HEK293 (cell line): ENCODE results near the gene ELAC1.

ENCODE experiments used
- CTCF ChIA-PET: fragments of 350-600 bp; formaldehyde crosslinking; extraction: SDS; loops from one replicate; lab custom pipeline; 2021; ENCODE audit warnings: antibody characterized with exemption; lab: Yijun Ruan, JAX
- POLR2A ChIA-PET: fragments of 300-600 bp; formaldehyde crosslinking; extraction: SDS; loops from one replicate; lab custom pipeline; 2020; ENCODE audit warnings: antibody characterized with exemption, inconsistent platforms; lab: Yijun Ruan, JAX
- H3K27ac ChIP-seq: fragments of 200-500 bp; sonication (Bioruptor generic); 2 replicates; pipeline ENCODE4 v1.5.1; 2014; ENCODE audit warnings: low read depth, low read length, control low read depth, inconsistent platforms; ENCODE audit errors: extremely low read depth
- H3K36me3 ChIP-seq, 2 experiments: fragments of 200-500 bp in 1 of 2; sonication (Bioruptor generic) in 1 of 2; 1 replicate in 1 of 2; 2 replicates in 1 of 2; pipeline ENCODE4 v1.5.1; 2014 to 2017; ENCODE audit warnings: inconsistent platforms in 2 of 2, low read length in 2 of 2; ENCODE audit not compliant: control insufficient read depth in 2 of 2, insufficient read depth in 1 of 2
- H3K4me1 ChIP-seq: fragments of 200-500 bp; sonication (Bioruptor generic); 2 replicates; pipeline ENCODE4 v1.5.1; 2014; ENCODE audit warnings: mild to moderate bottlenecking, low read length, inconsistent platforms; ENCODE audit not compliant: control insufficient read depth, insufficient read depth
- H3K4me3 ChIP-seq: 2 replicates; pipeline ENCODE4 v1.5.1; 2011; ENCODE audit warnings: low read depth, mild to moderate bottlenecking, control low read depth, low read length, moderate library complexity
- H3K9me3 ChIP-seq: fragments of 200-500 bp; sonication (Bioruptor generic); 2 replicates; pipeline ENCODE4 v1.5.1; 2014; ENCODE audit warnings: low read depth, low read length, inconsistent platforms; ENCODE audit not compliant: control insufficient read depth, insufficient read depth
- GFI1B ChIP-seq: fragments of 450-650 bp; formaldehyde crosslinking; IDR thresholded peaks from 2 replicates; pipeline ENCODE4 v1.5.1; 2016; ENCODE audit warnings: missing biosample characterization, missing genetic modification characterization
- GLI4 ChIP-seq: fragments of 450-650 bp; formaldehyde crosslinking; IDR thresholded peaks from 2 replicates; pipeline ENCODE4 v1.5.1; 2016; ENCODE audit warnings: missing biosample characterization, missing genetic modification characterization
- GLIS1 ChIP-seq: fragments of 450-650 bp; formaldehyde crosslinking; IDR thresholded peaks from 2 replicates; pipeline ENCODE4 v1.5.1; 2016; ENCODE audit warnings: missing biosample characterization, missing genetic modification characterization
- IKZF3 ChIP-seq: fragments of 450-650 bp; IDR thresholded peaks from 2 replicates; pipeline ENCODE4 v1.5.0; 2018; ENCODE audit warnings: missing biosample characterization, mild to moderate bottlenecking, missing genetic modification characterization, moderate library complexity
- SCRT1 ChIP-seq: fragments of 450-650 bp; formaldehyde crosslinking; IDR thresholded peaks from 2 replicates; pipeline ENCODE4 v1.5.1; 2016; ENCODE audit warnings: missing biosample characterization, missing genetic modification characterization, borderline replicate concordance
- SCRT2 ChIP-seq: fragments of 450-650 bp; formaldehyde crosslinking; IDR thresholded peaks from 2 replicates; pipeline ENCODE4 v1.5.1; 2016; ENCODE audit warnings: missing biosample characterization, missing genetic modification characterization
- SP2 ChIP-seq: fragments of 450-650 bp; formaldehyde crosslinking; IDR thresholded peaks from 2 replicates; pipeline ENCODE4 v1.5.1; 2016; ENCODE audit warnings: missing biosample characterization, missing genetic modification characterization
- ZBTB17 ChIP-seq: fragments of 450-650 bp; formaldehyde crosslinking; IDR thresholded peaks from 2 replicates; pipeline ENCODE4 v1.5.1; 2016; ENCODE audit warnings: missing biosample characterization, missing genetic modification characterization
- ZBTB7A ChIP-seq: fragments of 450-650 bp; formaldehyde crosslinking; IDR thresholded peaks from 2 replicates; pipeline ENCODE4 v1.5.1; 2016; ENCODE audit warnings: low read depth, missing biosample characterization, missing genetic modification characterization
- ZNF132 ChIP-seq: fragments of 450-650 bp; formaldehyde crosslinking; IDR thresholded peaks from 2 replicates; pipeline ENCODE4 v1.5.1; 2017; ENCODE audit warnings: missing biosample characterization, missing genetic modification characterization, borderline replicate concordance
- ZNF133 ChIP-seq: fragments of 450-650 bp; formaldehyde crosslinking; IDR thresholded peaks from 2 replicates; pipeline ENCODE4 v1.5.1; 2016; ENCODE audit warnings: missing biosample characterization, missing genetic modification characterization
- ZNF184 ChIP-seq: fragments of 450-650 bp; IDR thresholded peaks from 2 replicates; pipeline ENCODE4 v1.5.1; 2018; ENCODE audit warnings: missing biosample characterization, mild to moderate bottlenecking, missing genetic modification characterization
- ZNF211 ChIP-seq: fragments of 450-650 bp; formaldehyde crosslinking; IDR thresholded peaks from 2 replicates; pipeline ENCODE4 v1.5.1; 2016; ENCODE audit warnings: low read depth, missing biosample characterization, missing genetic modification characterization
- ZNF223 ChIP-seq: fragments of 450-650 bp; formaldehyde crosslinking; IDR thresholded peaks from 2 replicates; pipeline ENCODE4 v1.5.1; 2016; ENCODE audit warnings: missing biosample characterization, missing genetic modification characterization
- ZNF544 ChIP-seq: fragments of 450-650 bp; formaldehyde crosslinking; IDR thresholded peaks from 2 replicates; pipeline ENCODE4 v1.5.0; 2017; ENCODE audit warnings: missing biosample characterization, missing genetic modification characterization
- ZNF558 ChIP-seq: fragments of 450-650 bp; formaldehyde crosslinking; IDR thresholded peaks from 2 replicates; pipeline ENCODE4 v1.5.1; 2016; ENCODE audit warnings: missing biosample characterization, missing genetic modification characterization
- ZNF596 ChIP-seq: fragments of 450-650 bp; IDR thresholded peaks from 2 replicates; pipeline ENCODE4 v1.5.0; 2018; ENCODE audit warnings: missing biosample characterization, mild to moderate bottlenecking, missing genetic modification characterization, moderate library complexity
- ZNF626 ChIP-seq: fragments of 450-650 bp; sonication (Bioruptor Pico); formaldehyde crosslinking; IDR thresholded peaks from 2 replicates; pipeline ENCODE4 v1.5.1; 2018; ENCODE audit warnings: missing biosample characterization, missing genetic modification characterization, inconsistent platforms
- ZNF830 ChIP-seq: fragments of 450-650 bp; IDR thresholded peaks from 2 replicates; pipeline ENCODE4 v1.5.0; 2018; ENCODE audit warnings: missing biosample characterization, missing genetic modification characterization, low read depth, mild to moderate bottlenecking, moderate library complexity
- TF ChIP-seq, protein P1 (sequence below): fragments of 450-650 bp; formaldehyde crosslinking; IDR thresholded peaks from 2 replicates; pipeline ENCODE4 v1.5.1; 2016; ENCODE audit warnings: missing biosample characterization, missing genetic modification characterization
- TF ChIP-seq, protein P2 (sequence below): fragments of 450-650 bp; formaldehyde crosslinking; IDR thresholded peaks from 2 replicates; pipeline ENCODE4 v1.5.1; 2016; ENCODE audit warnings: missing biosample characterization, missing genetic modification characterization
- TF ChIP-seq, protein P3 (sequence below): fragments of 450-650 bp; formaldehyde crosslinking; IDR thresholded peaks from 2 replicates; pipeline ENCODE4 v1.5.1; 2016; ENCODE audit warnings: missing biosample characterization, missing genetic modification characterization
- TF ChIP-seq, protein P4 (sequence below): fragments of 450-650 bp; formaldehyde crosslinking; IDR thresholded peaks from 2 replicates; pipeline ENCODE4 v1.5.1; 2016; ENCODE audit warnings: missing biosample characterization, missing genetic modification characterization

ELAC1 gene

DNA sequence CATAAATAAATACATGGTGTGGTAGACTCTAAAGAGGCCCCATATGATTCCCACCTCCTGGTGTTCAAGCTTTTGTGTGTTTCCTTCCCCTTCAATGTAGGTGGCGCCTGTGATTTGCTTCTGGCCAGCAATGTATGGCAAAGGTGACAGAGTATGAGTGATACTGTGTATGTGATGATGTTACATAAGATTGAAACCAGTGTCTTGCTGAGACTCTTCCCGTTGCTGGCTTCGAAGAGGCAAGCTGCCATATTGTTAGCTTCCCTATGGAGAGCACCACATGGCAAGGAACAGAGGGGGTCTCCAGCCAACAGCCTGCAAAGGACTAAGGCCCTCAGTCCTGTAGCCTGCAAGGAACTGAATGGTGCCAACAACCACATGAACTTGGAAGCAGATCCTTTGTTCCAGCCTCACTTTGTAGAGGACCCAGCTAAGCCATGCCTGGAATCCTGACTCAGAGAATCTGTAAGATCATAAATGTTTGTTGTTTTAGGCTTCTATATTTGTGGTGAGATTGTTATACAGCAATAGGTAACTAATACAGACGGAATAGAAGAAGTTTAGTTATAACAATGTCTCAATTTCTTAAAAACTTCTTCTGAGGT, 60.5 kb downstream of the ELAC1 start (continued):
- TF ChIP-seq, protein P1, sequence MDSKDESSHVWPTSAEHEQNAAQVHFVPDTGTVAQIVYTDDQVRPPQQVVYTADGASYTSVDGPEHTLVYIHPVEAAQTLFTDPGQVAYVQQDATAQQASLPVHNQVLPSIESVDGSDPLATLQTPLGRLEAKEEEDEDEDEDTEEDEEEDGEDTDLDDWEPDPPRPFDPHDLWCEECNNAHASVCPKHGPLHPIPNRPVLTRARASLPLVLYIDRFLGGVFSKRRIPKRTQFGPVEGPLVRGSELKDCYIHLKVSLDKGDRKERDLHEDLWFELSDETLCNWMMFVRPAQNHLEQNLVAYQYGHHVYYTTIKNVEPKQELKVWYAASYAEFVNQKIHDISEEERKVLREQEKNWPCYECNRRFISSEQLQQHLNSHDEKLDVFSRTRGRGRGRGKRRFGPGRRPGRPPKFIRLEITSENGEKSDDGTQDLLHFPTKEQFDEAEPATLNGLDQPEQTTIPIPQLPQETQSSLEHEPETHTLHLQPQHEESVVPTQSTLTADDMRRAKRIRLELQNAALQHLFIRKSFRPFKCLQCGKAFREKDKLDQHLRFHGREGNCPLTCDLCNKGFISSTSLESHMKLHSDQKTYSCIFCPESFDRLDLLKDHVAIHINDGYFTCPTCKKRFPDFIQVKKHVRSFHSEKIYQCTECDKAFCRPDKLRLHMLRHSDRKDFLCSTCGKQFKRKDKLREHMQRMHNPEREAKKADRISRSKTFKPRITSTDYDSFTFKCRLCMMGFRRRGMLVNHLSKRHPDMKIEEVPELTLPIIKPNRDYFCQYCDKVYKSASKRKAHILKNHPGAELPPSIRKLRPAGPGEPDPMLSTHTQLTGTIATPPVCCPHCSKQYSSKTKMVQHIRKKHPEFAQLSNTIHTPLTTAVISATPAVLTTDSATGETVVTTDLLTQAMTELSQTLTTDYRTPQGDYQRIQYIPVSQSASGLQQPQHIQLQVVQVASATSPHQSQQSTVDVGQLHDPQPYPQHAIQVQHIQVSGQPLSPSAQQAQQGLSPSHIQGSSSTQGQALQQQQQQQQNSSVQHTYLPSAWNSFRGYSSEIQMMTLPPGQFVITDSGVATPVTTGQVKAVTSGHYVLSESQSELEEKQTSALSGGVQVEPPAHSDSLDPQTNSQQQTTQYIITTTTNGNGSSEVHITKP, result 0 out of 2 replicates have a peak, but pooled peaks have one; percentile 44
- TF ChIP-seq ZNF830 (tag by site-specific recombination), result no peak
- no peak for TF ChIP-seq SP2 (tag by site-specific recombination)

DNA sequence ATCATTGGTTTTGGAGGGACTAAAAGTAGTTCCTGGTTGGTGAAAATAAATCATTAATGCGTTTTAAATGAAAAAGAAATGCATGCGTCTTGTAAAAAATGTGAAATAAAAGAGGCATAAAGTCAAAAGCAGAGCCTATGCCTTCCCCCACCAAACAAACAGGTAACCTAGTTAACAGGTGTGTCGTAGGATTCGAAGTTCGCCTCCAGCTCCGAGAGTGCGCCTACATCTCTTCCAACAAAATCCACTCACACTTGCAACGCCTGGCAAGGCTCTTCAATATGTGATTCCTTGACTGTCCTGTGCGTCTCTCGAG, 61.5 kb downstream of the ELAC1 start:
- ChIA-PET POLR2A (interaction anchor here (0.7 to 4.2 kb wide), 11 partner anchors 12 to 209 kb away, joined by 3 to 60 read pairs (median 4); partner anchors contain the start of genes ELAC1 and ME2), CTCF (interaction anchor here (0.9 to 2.1 kb wide), 2 partner anchors 22 to 82 kb away, joined by 4 to 13 read pairs; no protein-coding TSS in a partner anchor)
- TF ChIP-seq, protein P2, sequence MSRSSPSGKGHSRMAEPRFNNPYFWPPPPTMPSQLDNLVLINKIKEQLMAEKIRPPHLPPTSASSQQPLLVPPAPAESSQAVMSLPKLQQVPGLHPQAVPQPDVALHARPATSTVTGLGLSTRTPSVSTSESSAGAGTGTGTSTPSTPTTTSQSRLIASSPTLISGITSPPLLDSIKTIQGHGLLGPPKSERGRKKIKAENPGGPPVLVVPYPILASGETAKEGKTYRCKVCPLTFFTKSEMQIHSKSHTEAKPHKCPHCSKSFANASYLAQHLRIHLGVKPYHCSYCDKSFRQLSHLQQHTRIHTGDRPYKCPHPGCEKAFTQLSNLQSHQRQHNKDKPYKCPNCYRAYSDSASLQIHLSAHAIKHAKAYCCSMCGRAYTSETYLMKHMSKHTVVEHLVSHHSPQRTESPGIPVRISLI (tag by site-specific recombination), result no peak
- TF ChIP-seq ZNF223 (tag by site-specific recombination), result no peak
- peak; percentile 56; the same call in 1 of the 2 replicates for TF ChIP-seq SCRT1 (tag by site-specific recombination)
- peak; percentile 76 for TF ChIP-seq SCRT2 (tag by site-specific recombination)
- Histone ChIP-seq H3K9me3 (no peaks in the 10 kb centered on the region), H3K4me1 (peaks cover 23% of the 10 kb centered on the region), H3K36me3 (peaks cover 5 to 19% of the 10 kb centered on the region in 2 experiments), H3K27ac (peak overlapping the region; percentile 100), H3K4me3 (peak overlapping the region; percentile 27)

DNA sequence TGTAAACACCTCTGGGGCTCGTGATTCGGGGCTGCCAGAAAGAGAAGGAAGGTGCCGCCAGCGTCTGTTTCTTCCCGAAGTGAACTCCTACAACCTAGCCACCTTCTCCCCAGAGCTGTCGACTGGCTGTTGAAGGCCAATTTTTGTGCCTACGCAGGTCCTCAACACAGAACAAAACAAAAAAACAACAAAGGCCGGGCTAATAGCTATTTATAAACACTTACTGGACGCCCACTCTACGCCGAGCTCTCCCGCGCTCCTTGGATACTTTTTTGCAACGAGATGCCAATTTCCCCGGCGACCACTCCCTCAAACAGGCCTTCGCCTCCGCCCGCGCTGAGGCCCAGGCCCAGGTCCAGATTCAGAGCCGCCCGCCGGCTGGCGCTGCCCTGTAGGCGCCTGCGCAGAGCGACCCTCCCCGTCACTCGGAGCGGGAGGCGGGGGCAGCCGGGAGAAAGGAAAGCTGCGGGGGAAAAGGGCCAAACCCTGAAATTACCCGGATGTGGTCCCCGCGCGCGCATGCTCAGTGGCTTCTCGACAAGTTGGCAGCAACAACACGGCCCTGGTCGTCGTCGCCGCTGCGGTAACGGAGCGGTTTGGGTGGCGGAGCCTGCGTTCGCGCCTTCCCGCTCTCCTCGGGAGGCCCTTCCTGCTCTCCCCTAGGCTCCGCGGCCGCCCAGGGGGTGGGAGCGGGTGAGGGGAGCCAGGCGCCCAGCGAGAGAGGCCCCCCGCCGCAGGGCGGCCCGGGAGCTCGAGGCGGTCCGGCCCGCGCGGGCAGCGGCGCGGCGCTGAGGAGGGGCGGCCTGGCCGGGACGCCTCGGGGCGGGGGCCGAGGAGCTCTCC, 62.1 kb downstream of the ELAC1 start, which contains the start of gene SMAD4:
Gene SMAD4, plus strand, starts transcription at position 520 of the 843 bp plus-strand sequence. CDS start 16,834 bp downstream, outside the sequence.
- Histone ChIP-seq H3K27ac (peak within 1 kb of the TSS; percentile 100), H3K4me1 (peaks cover 23% of the 10 kb centered on the region), H3K9me3 (no peaks in the 10 kb centered on the region), H3K4me3 (peak within 1 kb of the TSS; percentile 87), H3K36me3 (peaks cover 5 to 20% of the 10 kb centered on the region in 2 experiments)
- ChIA-PET CTCF (interaction anchor here (0.7 to 2.1 kb wide), 4 partner anchors 13 to 81 kb away, joined by 3 to 13 read pairs (median 4); no protein-coding TSS in a partner anchor), POLR2A (interaction anchor here (0.6 to 4.2 kb wide), 19 partner anchors 9 to 358 kb away, joined by 3 to 60 read pairs (median 4); partner anchors contain the start of genes ELAC1 and ME2)
- TF ChIP-seq, protein P3, sequence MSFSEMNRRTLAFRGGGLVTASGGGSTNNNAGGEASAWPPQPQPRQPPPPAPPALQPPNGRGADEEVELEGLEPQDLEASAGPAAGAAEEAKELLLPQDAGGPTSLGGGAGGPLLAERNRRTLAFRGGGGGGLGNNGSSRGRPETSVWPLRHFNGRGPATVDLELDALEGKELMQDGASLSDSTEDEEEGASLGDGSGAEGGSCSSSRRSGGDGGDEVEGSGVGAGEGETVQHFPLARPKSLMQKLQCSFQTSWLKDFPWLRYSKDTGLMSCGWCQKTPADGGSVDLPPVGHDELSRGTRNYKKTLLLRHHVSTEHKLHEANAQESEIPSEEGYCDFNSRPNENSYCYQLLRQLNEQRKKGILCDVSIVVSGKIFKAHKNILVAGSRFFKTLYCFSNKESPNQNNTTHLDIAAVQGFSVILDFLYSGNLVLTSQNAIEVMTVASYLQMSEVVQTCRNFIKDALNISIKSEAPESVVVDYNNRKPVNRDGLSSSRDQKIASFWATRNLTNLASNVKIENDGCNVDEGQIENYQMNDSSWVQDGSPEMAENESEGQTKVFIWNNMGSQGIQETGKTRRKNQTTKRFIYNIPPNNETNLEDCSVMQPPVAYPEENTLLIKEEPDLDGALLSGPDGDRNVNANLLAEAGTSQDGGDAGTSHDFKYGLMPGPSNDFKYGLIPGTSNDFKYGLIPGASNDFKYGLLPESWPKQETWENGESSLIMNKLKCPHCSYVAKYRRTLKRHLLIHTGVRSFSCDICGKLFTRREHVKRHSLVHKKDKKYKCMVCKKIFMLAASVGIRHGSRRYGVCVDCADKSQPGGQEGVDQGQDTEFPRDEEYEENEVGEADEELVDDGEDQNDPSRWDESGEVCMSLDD, result no peak
- no peak for TF ChIP-seq ZNF544 (tag by site-specific recombination)
- peak; percentile 56; the same call in 1 of the 2 replicates for TF ChIP-seq ZBTB17 (tag by site-specific recombination)
- TF ChIP-seq ZNF558 (tag by site-specific recombination), result no peak
- TF ChIP-seq ZNF133 (tag by site-specific recombination), result no peak
- TF ChIP-seq, protein P4, sequence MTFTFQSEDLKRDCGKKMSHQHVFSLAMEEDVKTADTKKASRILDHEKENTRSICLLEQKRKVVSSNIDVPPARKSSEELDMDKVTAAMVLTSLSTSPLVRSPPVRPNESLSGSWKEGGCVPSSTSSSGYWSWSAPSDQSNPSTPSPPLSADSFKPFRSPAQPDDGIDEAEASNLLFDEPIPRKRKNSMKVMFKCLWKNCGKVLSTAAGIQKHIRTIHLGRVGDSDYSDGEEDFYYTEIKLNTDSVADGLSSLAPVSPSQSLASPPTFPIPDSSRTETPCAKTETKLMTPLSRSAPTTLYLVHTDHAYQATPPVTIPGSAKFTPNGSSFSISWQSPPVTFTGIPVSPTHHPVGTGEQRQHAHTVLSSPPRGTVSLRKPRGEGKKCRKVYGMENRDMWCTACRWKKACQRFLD (tag by site-specific recombination), result no peak
- peak; percentile 90 for TF ChIP-seq GLIS1 (tag by site-specific recombination)
- TF ChIP-seq ZNF626, result no peak
- TF ChIP-seq ZNF132 (tag by site-specific recombination), result no peak
- no peak for TF ChIP-seq ZNF211 (tag by site-specific recombination)
- TF ChIP-seq ZNF596 (tag by site-specific recombination), result no peak
- peak; percentile 77 for TF ChIP-seq IKZF3 (tag by site-specific recombination)
- no peak for TF ChIP-seq ZBTB7A (tag by site-specific recombination)
- TF ChIP-seq GLI4 (tag by site-specific recombination), result no peak
- no peak for TF ChIP-seq GFI1B (tag by site-specific recombination)
- no peak for TF ChIP-seq ZNF184 (tag by site-specific recombination)
